ENCODE results near the gene ZNF19. TPM values are rescaled to one million over a fixed set of nuclear protein-coding genes. Genes with fewer than 3 reads are reported as not detected.

ZNF19 gene
- total RNA-seq, 4 donors from 2014 or later, result 1.1 to 5.0 (median 1.7) TPM

DNA sequence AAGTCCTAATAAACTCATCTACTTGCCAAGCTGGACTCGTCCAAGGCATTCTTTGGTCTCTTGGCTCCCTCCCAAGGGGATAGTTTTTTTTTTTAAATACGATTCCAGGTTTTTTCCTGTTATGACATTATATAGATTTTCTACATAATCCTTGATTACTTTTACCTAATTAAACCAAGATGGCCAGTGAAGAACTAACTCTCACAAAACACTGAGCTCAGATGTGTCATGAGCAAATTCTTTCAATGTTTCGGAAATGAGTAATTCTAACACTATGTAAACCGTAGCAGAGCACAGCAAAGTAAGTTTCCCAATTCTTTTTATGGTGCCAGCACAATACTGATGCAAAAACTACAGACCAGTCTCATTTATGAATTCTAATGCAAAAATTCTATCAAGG is 28.9 kb downstream of the ZNF19 start:
- peaks cover 0 to 32% (median 7%) of the 10 kb centered on the region in 3 donors for H3K4me1 ChIP-seq
- no peaks in the 10 kb centered on the region for H3K27me3 ChIP-seq
- no peak overlapping the region for H3K27ac ChIP-seq
- no peak for TF ChIP-seq POLR2A (IDR thresholded peaks at IDR 0.05)
- TF ChIP-seq CTCF (IDR thresholded peaks at IDR 0.05), result no peak
- WGBS, 2 donors, result 72 to 78% methylated on average over 4 of the region's 4 CpGs
- H3K9me3 ChIP-seq, result no peaks in the 10 kb centered on the region
- no peak for DNase-seq
- intact Hi-C loops (cut with DNase I), result no loop called here
- H3K36me3 ChIP-seq, result peaks cover 0 to 22% (median 0%) of the 10 kb centered on the region in 3 donors
- no peak overlapping the region for H3K4me3 ChIP-seq

DNA sequence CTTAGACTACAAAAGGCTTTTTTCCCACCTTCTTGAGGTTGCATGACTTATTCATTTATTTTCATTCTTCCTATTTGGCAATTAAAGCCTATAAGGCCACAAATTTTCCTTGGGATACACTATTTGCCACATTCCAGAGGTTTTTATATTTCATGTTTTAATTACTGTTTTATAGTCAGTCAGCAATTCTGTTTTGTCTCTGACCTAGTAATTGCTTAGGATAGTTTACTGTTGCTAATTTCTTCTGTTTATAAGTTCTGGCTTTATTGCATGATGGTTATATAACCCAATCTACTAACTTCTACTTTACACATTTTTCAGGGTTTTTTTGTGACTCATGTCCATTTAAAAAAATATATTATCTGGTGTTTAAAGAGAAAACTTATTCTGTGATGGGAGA is 29.6 kb downstream of the ZNF19 start:
- Histone ChIP-seq H3K4me1 (peaks cover 0 to 32% (median 7%) of the 10 kb centered on the region in 3 donors), H3K4me3 (no peak overlapping the region), H3K27me3 (no peaks in the 10 kb centered on the region), H3K36me3 (peaks cover 4 to 30% (median 4%) of the 10 kb centered on the region in 3 donors), H3K9me3 (peaks cover 0 to 4% (median 0%) of the 10 kb centered on the region in 3 donors), H3K27ac (no peak overlapping the region)
- intact Hi-C loops (cut with DNase I), result no loop called here
- no peak for DNase-seq
- no peak for TF ChIP-seq POLR2A (IDR thresholded peaks at IDR 0.05)
- no peak for TF ChIP-seq CTCF (IDR thresholded peaks at IDR 0.05)

DNA sequence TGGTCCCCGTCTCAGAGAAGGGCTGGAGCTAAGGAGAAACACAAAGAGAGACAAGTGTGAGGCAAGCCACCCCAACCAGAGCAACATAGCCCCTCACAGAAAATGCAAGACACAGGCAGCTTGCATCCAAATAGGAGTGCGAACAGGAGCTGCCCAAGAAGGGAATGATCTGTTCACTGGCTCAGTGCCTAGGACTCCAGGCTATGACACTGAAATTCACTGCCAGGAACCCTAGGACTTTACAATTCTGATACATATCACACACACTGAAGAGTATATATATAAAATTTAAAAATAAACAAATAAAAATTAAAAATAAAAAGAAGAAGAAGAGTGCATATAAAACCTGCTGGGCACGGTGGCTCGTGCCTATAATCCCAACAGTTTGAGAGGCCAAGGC is 32.3 kb downstream of the ZNF19 start:
- Histone ChIP-seq H3K27me3 (no peaks in the 10 kb centered on the region), H3K36me3 (peaks cover 6 to 57% (median 24%) of the 10 kb centered on the region in 3 donors), H3K9me3 (peaks cover 0 to 31% (median 5%) of the 10 kb centered on the region in 3 donors), H3K4me1 (peaks cover 0 to 21% (median 5%) of the 10 kb centered on the region in 3 donors), H3K27ac (no peak overlapping the region), H3K4me3 (no peak overlapping the region)
- DNase-seq, result no peak
- TF ChIP-seq POLR2A (IDR thresholded peaks at IDR 0.05), result no peak
- no peak for TF ChIP-seq CTCF (IDR thresholded peaks at IDR 0.05)
- intact Hi-C loops (cut with DNase I), result no loop called here
- WGBS, 2 donors, result 94 to 97% methylated on average over 3 of the region's 4 CpGs

DNA sequence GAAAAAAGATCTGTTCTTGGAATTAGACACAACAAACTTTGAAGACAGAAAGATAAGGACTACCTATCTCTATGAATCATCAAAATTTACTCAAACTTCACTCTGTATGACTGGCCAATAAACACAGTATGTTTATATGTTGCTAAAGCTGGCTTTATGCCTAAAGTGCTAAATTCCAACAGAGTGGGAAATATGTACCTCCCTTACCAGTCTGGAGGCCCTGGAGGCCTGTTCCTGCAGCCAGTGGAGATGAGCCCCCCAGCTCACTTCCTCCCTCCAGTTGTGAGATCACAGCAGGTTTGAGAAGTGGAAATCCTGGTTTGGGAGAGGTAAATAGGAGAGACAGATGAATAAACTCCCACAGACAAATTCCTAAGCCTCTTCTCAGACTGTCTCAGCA is 36.1 kb downstream of the ZNF19 start:
- intact Hi-C loops (cut with DNase I), result no loop called here
- Histone ChIP-seq H3K4me1 (no peaks in the 10 kb centered on the region), H3K27me3 (no peaks in the 10 kb centered on the region), H3K9me3 (peaks cover 9 to 69% (median 43%) of the 10 kb centered on the region in 3 donors), H3K27ac (no peak overlapping the region), H3K36me3 (peaks cover 17 to 94% (median 31%) of the 10 kb centered on the region in 3 donors), H3K4me3 (no peak overlapping the region)
- TF ChIP-seq POLR2A (IDR thresholded peaks at IDR 0.05) (no peak), CTCF (IDR thresholded peaks at IDR 0.05) (no peak)
- DNase-seq, result no peak

GRCh38 chr16:71449020-71449419 is 40.1 kb downstream of the ZNF19 start:
- intact Hi-C loops (cut with DNase I), result no loop called here
- Histone ChIP-seq H3K36me3 (peaks cover 11 to 65% (median 24%) of the 10 kb centered on the region in 3 donors), H3K4me3 (peak overlapping the region in 1 of 4 donors; percentile 16), H3K4me1 (no peaks in the 10 kb centered on the region), H3K27me3 (no peaks in the 10 kb centered on the region), H3K27ac (no peak overlapping the region), H3K9me3 (peaks cover 18 to 99% (median 72%) of the 10 kb centered on the region in 3 donors)
- TF ChIP-seq CTCF (IDR thresholded peaks at IDR 0.05), result no peak
- no peak for TF ChIP-seq POLR2A (IDR thresholded peaks at IDR 0.05)
- no peak for DNase-seq
- WGBS, 2 donors, result 90 to 93% methylated on average over 3 of the region's 3 CpGs

Measured in esophagus squamous epithelium (tissue), 5 donors.